H1 (cell line): ENCODE measurements around the gene ZNF677. TPM values are rescaled to one million over a fixed set of nuclear protein-coding genes. Genes with fewer than 3 reads are reported as not detected.

Experiments
- BACH1 ChIP-seq: IDR thresholded peaks from 2 replicates; pipeline ENCODE4 v1.6.1; 2012; ENCODE audit warnings: low read length, improper control_type of control experiment
- BRCA1 ChIP-seq: IDR thresholded peaks from 2 replicates; pipeline ENCODE4 v1.6.1; 2012; ENCODE audit warnings: low read depth, low read length, improper control_type of control experiment
- CEBPB ChIP-seq: IDR thresholded peaks from 2 replicates; pipeline ENCODE4 v1.6.1; 2012; ENCODE audit warnings: low read depth, low read length
- CHD1 ChIP-seq: IDR thresholded peaks from 2 replicates; pipeline ENCODE4 v1.6.1; 2012; ENCODE audit warnings: low read depth, low read length, improper control_type of control experiment
- CHD2 ChIP-seq: IDR thresholded peaks from 2 replicates; pipeline ENCODE4 v1.6.1; 2012; ENCODE audit warnings: low read length, improper control_type of control experiment
- CTBP2 ChIP-seq: IDR thresholded peaks from 2 replicates; pipeline ENCODE4 v1.7.0; 2011; ENCODE audit warnings: borderline replicate concordance, mild to moderate bottlenecking, moderate library complexity, mixed read lengths, low read length; ENCODE audit not compliant: insufficient read depth, insufficient read length
- CTCF ChIP-seq, 3 experiments: IDR thresholded peaks; 1 replicate in 2 of 3; 2 replicates in 1 of 3; pipeline versions ENCODE4 v1.5.1 to v1.6.1; 2011; ENCODE audit warnings: low read length in 3 of 3, mild to moderate bottlenecking in 3 of 3, inconsistent platforms in 2 of 3, low read depth in 1 of 3, moderate library complexity in 1 of 3; ENCODE audit not compliant: insufficient read depth in 1 of 3; ENCODE audit errors: control extremely low read depth in 1 of 3
- EGR1 ChIP-seq: IDR thresholded peaks from 2 replicates; pipeline ENCODE4 v1.6.1; 2011; ENCODE audit warnings: low read depth, low read length, borderline replicate concordance
- FOSL1 ChIP-seq: IDR thresholded peaks from 2 replicates; pipeline ENCODE4 v1.6.1; 2011; ENCODE audit warnings: mild to moderate bottlenecking, low read depth, low read length, moderate library complexity; ENCODE audit not compliant: insufficient read depth
- HDAC2 ChIP-seq, 2 experiments: fragments of 300-600 bp in 1 of 2; sonication (generic) in 1 of 2; IDR thresholded peaks; 2 replicates each; pipeline ENCODE4 v1.6.1; 2011 to 2012; ENCODE audit warnings: low read depth in 2 of 2, low read length in 2 of 2, mild to moderate bottlenecking in 2 of 2, moderate library complexity in 2 of 2, borderline replicate concordance in 1 of 2, inconsistent platforms in 1 of 2
- JUND ChIP-seq: IDR thresholded peaks from 2 replicates; pipeline ENCODE4 v1.6.1; 2011; ENCODE audit warnings: mild to moderate bottlenecking, improper control_type of control experiment, low read length
- KDM1A ChIP-seq: fragments of 200-600, 300-600 bp; sonication (generic); IDR thresholded peaks from 2 replicates; pipeline ENCODE4 v1.7.1; 2016; ENCODE audit warnings: mild to moderate bottlenecking, low read length, borderline replicate concordance
- KDM4A ChIP-seq: IDR thresholded peaks from one replicate; pipeline ENCODE4 v1.7.1; 2012; ENCODE audit warnings: low read depth, mild to moderate bottlenecking, moderate library complexity, low read length, inconsistent platforms; ENCODE audit not compliant: severe bottlenecking
- MAX ChIP-seq: IDR thresholded peaks from 2 replicates; pipeline ENCODE4 v1.6.1; 2012; ENCODE audit warnings: inconsistent platforms
- NRF1 ChIP-seq: IDR thresholded peaks from 2 replicates; pipeline ENCODE4 v1.6.1; 2011; ENCODE audit warnings: mild to moderate bottlenecking, low read depth, low read length, improper control_type of control experiment
- POLR2A ChIP-seq, 2 experiments: IDR thresholded peaks; 1 replicate in 1 of 2; 2 replicates in 1 of 2; pipeline ENCODE4 v1.6.1; 2011; ENCODE audit warnings: low read depth in 2 of 2, low read length in 2 of 2, mild to moderate bottlenecking in 2 of 2; ENCODE audit errors: control extremely low read depth in 1 of 2
- POLR2AphosphoS5 ChIP-seq: IDR thresholded peaks from 2 replicates; pipeline ENCODE4 v1.6.1; 2011; ENCODE audit warnings: low read depth, low read length
- RXRA ChIP-seq: IDR thresholded peaks from 2 replicates; pipeline ENCODE4 v1.6.1; 2011; ENCODE audit warnings: low read depth, mild to moderate bottlenecking, low read length, moderate library complexity; ENCODE audit not compliant: insufficient read depth
- SAP30 ChIP-seq: fragments of 300-600 bp; sonication (generic); IDR thresholded peaks from 2 replicates; pipeline ENCODE4 v1.7.1; 2012; ENCODE audit warnings: low read length, moderate library complexity, mild to moderate bottlenecking, inconsistent platforms; ENCODE audit not compliant: insufficient read depth, insufficient replicate concordance
- SIN3A ChIP-seq, 2 experiments: IDR thresholded peaks in 1 of 2; conservative IDR thresholded peaks in 1 of 2; 2 replicates each; pipeline ENCODE4 v1.6.1; 2011 to 2012; ENCODE audit warnings: low read length in 2 of 2, improper control_type of control experiment in 1 of 2, low read depth in 1 of 2, mild to moderate bottlenecking in 1 of 2
- SP4 ChIP-seq: IDR thresholded peaks from 2 replicates; pipeline ENCODE4 v1.6.1; 2012; ENCODE audit warnings: low read length, inconsistent platforms
- TBP ChIP-seq: IDR thresholded peaks from 2 replicates; pipeline ENCODE4 v1.6.1; 2011; ENCODE audit warnings: low read depth, low read length, improper control_type of control experiment
- polyA plus RNA-seq, 7 experiments: library from polyadenylated mRNA; depleted of rRNA in 3 of 7; stranded (reverse) in 5 of 7; unstranded in 2 of 7; fragments of >200 nt in 5 of 7; fragments of 200-250 nt in 2 of 7; gene quantifications; 1 replicate in 5 of 7; 2 replicates in 1 of 7; 4 replicates in 1 of 7; pipeline versions ENCODE4 v1.2.1 to v1.2.3, GENCODE V29; 2011 to 2013; ENCODE audit warnings: missing spikeins in 2 of 7, mixed read lengths in 2 of 7
- total RNA-seq: library from RNA; stranded (reverse); fragmentation: NEBNext Ultra II Directional; extraction: Animal tissue kit (Norgen Biotek cat#: 25700); gene quantifications from 2 replicates; pipeline ENCODE4 v1.2.1, GENCODE V29; 2021

The ZNF677 gene
- total and polyA plus RNA-seq, 2 of the 8 experiments (the other 6 are each of a cell fraction or from before 2014, with no cell fraction given) = 29.6 to 37.0 TPM

DNA sequence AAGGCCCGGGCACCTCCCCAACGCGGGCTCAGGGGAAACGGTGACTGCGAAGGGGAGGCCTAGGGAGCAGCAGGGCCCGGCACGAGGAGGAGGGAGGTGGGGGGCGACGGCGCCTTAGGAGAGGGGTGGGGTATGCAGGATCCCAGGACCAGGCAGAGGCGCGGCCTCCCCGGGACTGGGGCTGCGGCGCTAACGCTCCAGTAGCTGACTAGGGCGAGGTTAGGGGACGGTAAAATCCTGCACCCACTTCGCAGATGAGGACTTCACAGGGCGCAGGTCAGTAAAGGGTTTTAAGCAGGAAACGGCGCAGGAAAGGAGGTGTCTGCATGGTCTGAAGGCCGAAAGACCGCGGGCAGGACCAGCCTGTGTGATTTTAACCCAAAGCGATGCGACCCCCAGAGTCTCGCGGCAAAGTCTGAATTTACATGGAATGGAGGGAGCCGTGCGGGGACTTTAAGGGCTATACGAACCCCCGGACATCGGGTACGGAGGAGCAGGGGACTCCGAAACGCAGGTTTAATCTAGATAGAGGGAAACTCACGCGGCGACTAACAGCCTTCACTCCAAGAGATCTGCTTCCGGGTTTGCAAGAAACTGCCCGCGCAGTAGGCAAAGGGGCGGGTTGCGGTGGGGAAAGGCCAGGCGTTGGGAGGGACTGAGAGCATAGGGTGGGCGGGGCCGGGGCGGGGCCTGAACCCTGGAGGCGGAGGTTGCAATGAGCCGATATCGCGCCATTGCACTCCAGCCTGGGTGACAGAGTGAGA is 61.7 kb downstream of the ZNF677 start, which contains the start of gene ZNF665 (continued):
- no peak for TF ChIP-seq CTCF (IDR thresholded peaks at IDR 0.05; ENCODE audit: control extremely low read depth in 1 of 3, insufficient read depth in 1 of 3, low read depth in 1 of 3, low read length in 3 of 3)
- TF ChIP-seq POLR2AphosphoS5 = peak; percentile 49
- TF ChIP-seq CHD2 = no peak; the same call in 1 of the 2 replicates
- TF ChIP-seq HDAC2 (IDR thresholded peaks at IDR 0.05; ENCODE audit: borderline replicate concordance in 1 of 2, low read depth in 2 of 2, low read length in 2 of 2) = no peak
- no peak for TF ChIP-seq FOSL1
- no peak for TF ChIP-seq EGR1
- no peak for TF ChIP-seq CTBP2
- TF ChIP-seq MAX = peak; percentile 60
- no peak for TF ChIP-seq NRF1
- no peak for TF ChIP-seq BACH1
- peak in 1 of 2 experiments; percentile 79; a peak in 2 of 3 replicates for TF ChIP-seq POLR2A (IDR thresholded peaks at IDR 0.05; ENCODE audit: control extremely low read depth in 1 of 2, low read depth in 2 of 2, low read length in 2 of 2)
- peak; percentile 60 for TF ChIP-seq KDM4A
- peak in 1 of 2 experiments; percentile 44; a peak in 1 of 4 replicates for TF ChIP-seq SIN3A (conservative IDR thresholded peaks at IDR 0.05 in 1 of 2, IDR thresholded peaks at IDR 0.05 in 1 of 2; ENCODE audit: low read depth in 1 of 2, low read length in 2 of 2)
- no peak for TF ChIP-seq CHD1
- no peak for TF ChIP-seq BRCA1
- TF ChIP-seq RXRA = no peak
- no peak for TF ChIP-seq SP4
- TF ChIP-seq SAP30 = no peak
- no peak for TF ChIP-seq TBP
- no peak for TF ChIP-seq CEBPB
- no peak for TF ChIP-seq JUND
- TF ChIP-seq KDM1A = no peak
